GM12878 (cell line): ENCODE results near the gene MANBA. TPM values are rescaled to one million over a fixed set of nuclear protein-coding genes. Genes with fewer than 3 reads are reported as not detected.
A peak's percentile ranks its signal among the peaks of the same experiment; 100 is the strongest.

Source experiments
- ATAC-seq: fragments of 200-7000 bp; cut with Tn5 transposase; 3 replicates; pipeline ENCODE4 v1.9.1; 2020; ENCODE audit warnings: mild to moderate bottlenecking, moderate library complexity
- BruUV-seq: library from RNA; stranded (reverse); fragments of 400-500 nt; replicated peaks from 2 replicates; lab custom pipeline; 2021; lab: Mats Ljungman, UMichigan
- CTCF ChIA-PET: fragments of 300-600 bp; sonication (Branson Sonifier 250); formaldehyde crosslinking; extraction: SDS; loops from one replicate; lab custom pipeline; 2021; ENCODE audit warnings: inconsistent platforms; lab: Yijun Ruan, JAX
- POLR2A ChIA-PET: fragments of 350-600 bp; formaldehyde crosslinking; extraction: SDS; loops from one replicate; lab custom pipeline; 2021; ENCODE audit warnings: inconsistent platforms; lab: Charles Lee
- RAD21 ChIA-PET: fragments of 300-600 bp; sonication (Branson Sonifier 250); formaldehyde crosslinking; loops from one replicate; lab custom pipeline; 2023; ENCODE audit warnings: antibody characterized with exemption; ENCODE audit not compliant: unreplicated experiment; lab: Charles Lee
- SMC1A ChIA-PET: fragments of 300-600 bp; sonication (Branson Sonifier 250); formaldehyde crosslinking; loops from one replicate; lab custom pipeline; 2023; ENCODE audit not compliant: unreplicated experiment, uncharacterized antibody; lab: Charles Lee
- DNase-seq: peaks from one replicate; pipeline ENCODE4 v3.0.0-alpha.2; 2011; ENCODE audit warnings: low read depth, low spot score
- FAIRE-seq: peaks from 3 replicates; lab custom pipeline; 2011; peaks lifted over from hg19 to GRCh38; lab: Jason Lieb, UNC
- H2AFZ ChIP-seq: 2 replicates; pipeline ENCODE4 v1.6.0; 2011; ENCODE audit warnings: low read depth, low read length, control low read depth; ENCODE audit not compliant: control insufficient read depth
- H3K27ac ChIP-seq: 2 replicates; pipeline ENCODE4 v1.5.1; 2011; ENCODE audit warnings: control low read depth; ENCODE audit not compliant: control insufficient read depth, insufficient read depth
- H3K27me3 ChIP-seq, 2 experiments: replicated peaks in 1 of 2; 2 replicates each; pipeline versions ENCODE4 v1.6.0 to v1.6.1; 2011; ENCODE audit warnings: low read length in 1 of 2; ENCODE audit not compliant: control insufficient read depth in 2 of 2, insufficient read depth in 2 of 2
- H3K36me3 ChIP-seq, 2 experiments: 2 replicates each; pipeline ENCODE4 v1.5.1; 2011; ENCODE audit warnings: low read length in 1 of 2; ENCODE audit not compliant: control insufficient read depth in 2 of 2, insufficient read depth in 2 of 2
- H3K4me1 ChIP-seq: 2 replicates; pipeline ENCODE4 v1.6.1; 2011; ENCODE audit warnings: mild to moderate bottlenecking, low read length, moderate library complexity, mixed read lengths; ENCODE audit not compliant: control insufficient read depth, insufficient read depth
- H3K4me2 ChIP-seq: 2 replicates; pipeline ENCODE4 v1.6.0; 2011; ENCODE audit warnings: control low read depth; ENCODE audit not compliant: control insufficient read depth, insufficient read depth
- H3K4me3 ChIP-seq: fragments of 200-600 bp; sonication (generic); 2 replicates; pipeline ENCODE4 v1.5.1; 2016
- H3K79me2 ChIP-seq: 2 replicates; pipeline ENCODE4 v1.6.0; 2011; ENCODE audit warnings: low read length; ENCODE audit not compliant: control insufficient read depth, insufficient read depth
- H3K9ac ChIP-seq: 2 replicates; pipeline ENCODE4 v1.8.0; 2011; ENCODE audit warnings: low read length, control low read depth, mixed read lengths; ENCODE audit not compliant: control insufficient read depth, insufficient read depth
- H3K9me3 ChIP-seq: replicated peaks from 3 replicates; pipeline ENCODE4 v1.5.1; 2011; ENCODE audit warnings: mild to moderate bottlenecking, low read length; ENCODE audit not compliant: control insufficient read depth, insufficient read depth
- H4K20me1 ChIP-seq: 2 replicates; pipeline ENCODE4 v1.6.0; 2011; ENCODE audit not compliant: control insufficient read depth, insufficient read depth
- HDAC6 ChIP-seq: fragments of 200-600 bp; sonication (generic); IDR thresholded peaks from one replicate; pipeline ENCODE4 v1.8.0; 2017; ENCODE audit warnings: antibody characterized with exemption; ENCODE audit not compliant: unreplicated experiment
- JUNB ChIP-seq: IDR thresholded peaks from 2 replicates; pipeline ENCODE4 v1.6.1; 2016; ENCODE audit warnings: antibody characterized with exemption, mild to moderate bottlenecking
- MTA3 ChIP-seq: IDR thresholded peaks from 2 replicates; pipeline ENCODE4 v1.6.1; 2012; ENCODE audit warnings: low read length, inconsistent platforms, borderline replicate concordance
- NR2C1 ChIP-seq: fragments of 450-650 bp; IDR thresholded peaks from 2 replicates; pipeline ENCODE4 v1.6.1; 2017; ENCODE audit warnings: antibody characterized with exemption, mild to moderate bottlenecking, moderate library complexity
- RUNX3 ChIP-seq: IDR thresholded peaks from 2 replicates; pipeline ENCODE4 v1.6.1; 2012; ENCODE audit warnings: low read length, inconsistent platforms
- ZNF274 ChIP-seq: IDR thresholded peaks from one replicate; pipeline ENCODE4 v1.8.0; 2011; ENCODE audit not compliant: insufficient read length, insufficient read depth
- WGBS: methylation state at CpG from one replicate; pipeline ENCODE4 v1.1.6; 2016; ENCODE audit warnings: low lambda C conversion rate; ENCODE audit not compliant: insufficient replicate concordance, insufficient coverage; ENCODE audit errors: missing lambda C conversion rate; 5-methylcytosine and 5-hydroxymethylcytosine counted together
- in situ Hi-C: fragments of 300-500 bp; cut with MboI; formaldehyde crosslinking; loops from 9 replicates; pipeline ENCODE4 v1.14.3; 2018; ENCODE audit warnings: mixed read lengths
- intact Hi-C: fragments of 100-400 bp; cut with micrococcal nuclease; formaldehyde crosslinking; loops from one replicate; pipeline ENCODE4 v1.14.2; 2022; ENCODE audit not compliant: unreplicated experiment
- polyA plus RNA-seq, 11 experiments: library from polyadenylated mRNA; depleted of rRNA in 4 of 11; unstranded in 6 of 11; stranded (reverse) in 5 of 11; fragments of >200 nt; fragmentation: Nextera tagmentation in 4 of 11; fragmentation: Illumina TruSeq in 1 of 11; extraction: Ambion mirVana in 4 of 11; extraction: Trizol in 1 of 11; gene quantifications; 1 replicate in 1 of 11; 2 replicates in 10 of 11; pipeline versions ENCODE4 v1.2.1 to v1.2.3, GENCODE V29; 2011 to 2016; ENCODE audit warnings: inconsistent platforms in 2 of 11, missing spikeins in 2 of 11, low read depth in 1 of 11
- total RNA-seq, 4 experiments: library from RNA; depleted of rRNA in 3 of 4; stranded (reverse); fragments of >200 nt in 3 of 4; fragmentation: Illumina TruSeq in 1 of 4; extraction: Trizol in 1 of 4; gene quantifications; 2 replicates each; pipeline versions ENCODE4 v1.2.1 to v1.2.3, GENCODE V29; 2013 to 2021
- TF ChIP-seq, protein P1 (sequence below): fragments of 450-650 bp; IDR thresholded peaks from 2 replicates; pipeline ENCODE4 v1.6.1; 2016; ENCODE audit warnings: mild to moderate bottlenecking
- TF ChIP-seq, protein P2 (sequence below): fragments of 450-650 bp; IDR thresholded peaks from 2 replicates; pipeline ENCODE4 v1.6.1; 2016; ENCODE audit warnings: mild to moderate bottlenecking
- TF ChIP-seq, protein P3 (sequence below): fragments of 450-650 bp; IDR thresholded peaks from 2 replicates; pipeline ENCODE4 v1.6.1; 2018; ENCODE audit warnings: borderline replicate concordance, mild to moderate bottlenecking; ENCODE audit not compliant: partially characterized antibody

The MANBA gene
- total and polyA plus RNA-seq, 10 of the 15 experiments (the other 5 are each of a cell fraction or from before 2014, with no cell fraction given) = 3.8 to 19.0 (median 12.5) TPM

DNA sequence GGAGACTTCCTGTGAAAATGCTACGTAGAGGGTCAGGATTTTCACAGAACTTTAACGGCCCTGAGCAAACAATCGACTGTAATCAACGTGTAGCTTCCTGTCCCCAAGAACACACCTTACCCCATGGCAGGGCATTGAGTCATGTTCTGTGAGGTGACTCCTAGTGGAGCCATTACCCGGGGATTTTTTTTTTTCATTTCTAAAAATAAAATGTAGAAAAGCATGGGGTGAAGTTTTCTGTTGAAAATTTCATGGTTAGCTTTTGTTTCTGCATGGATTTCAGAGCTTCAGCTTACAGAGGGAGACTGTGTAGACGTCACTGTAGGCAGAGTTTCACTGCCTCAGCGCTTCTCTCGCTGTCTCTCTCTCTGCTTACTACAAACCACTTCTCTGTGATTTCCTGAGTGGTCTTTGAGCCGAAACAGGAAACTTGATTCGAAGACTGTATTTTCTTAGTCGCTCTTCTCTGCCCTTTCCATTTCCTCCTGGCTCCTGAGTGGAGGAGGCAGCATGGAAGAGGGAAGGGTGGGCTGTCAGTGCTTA is 147.9 kb downstream of the MANBA start:
- Histone ChIP-seq H3K79me2 (no peaks in the 10 kb centered on the region), H3K9ac (no peak overlapping the region), H3K27ac (no peak overlapping the region), H3K4me3 (no peak overlapping the region), H4K20me1 (no peaks in the 10 kb centered on the region), H3K36me3 (peaks cover 34 to 46% of the 10 kb centered on the region in 2 experiments), H3K4me1 (no peaks in the 10 kb centered on the region)
- no TSS peak for BruUV-seq
- ATAC-seq = peak; percentile 43
- in situ Hi-C loops = no loop called here
- SMC1A ChIA-PET = interaction anchor here (0.8 to 3.8 kb wide), 5 partner anchors 8 to 396 kb away, joined by 3 to 20 read pairs (median 4); no protein-coding TSS in a partner anchor
- no peak for TF ChIP-seq JUNB
- TF ChIP-seq, protein P1, sequence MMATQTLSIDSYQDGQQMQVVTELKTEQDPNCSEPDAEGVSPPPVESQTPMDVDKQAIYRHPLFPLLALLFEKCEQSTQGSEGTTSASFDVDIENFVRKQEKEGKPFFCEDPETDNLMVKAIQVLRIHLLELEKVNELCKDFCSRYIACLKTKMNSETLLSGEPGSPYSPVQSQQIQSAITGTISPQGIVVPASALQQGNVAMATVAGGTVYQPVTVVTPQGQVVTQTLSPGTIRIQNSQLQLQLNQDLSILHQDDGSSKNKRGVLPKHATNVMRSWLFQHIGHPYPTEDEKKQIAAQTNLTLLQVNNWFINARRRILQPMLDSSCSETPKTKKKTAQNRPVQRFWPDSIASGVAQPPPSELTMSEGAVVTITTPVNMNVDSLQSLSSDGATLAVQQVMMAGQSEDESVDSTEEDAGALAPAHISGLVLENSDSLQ = no peak
- TF ChIP-seq NR2C1 = no peak
- TF ChIP-seq HDAC6 = no peak
- TF ChIP-seq, all 136 proteins: peak for 0
- DNase-seq = no peak
- H3K9me3 ChIP-seq = no peaks in the 10 kb centered on the region
- H3K4me2 ChIP-seq = no peak overlapping the region
- RAD21 ChIA-PET = interaction anchor here (0.8 kb wide), 1 partner anchor 272 kb away, joined by 3 read pairs; no protein-coding TSS in a partner anchor
- H2AFZ ChIP-seq = no peak overlapping the region
- POLR2A ChIA-PET = no interaction called here
- H3K27me3 ChIP-seq = no peaks in the 10 kb centered on the region
- FAIRE-seq = no peak
- 43% methylated on average over 11 of the region's 11 CpGs for WGBS
- intact Hi-C loops = no loop called here
- CTCF ChIA-PET = interaction anchor here (0.6 to 2.5 kb wide), 5 partner anchors 10 to 487 kb away, joined by 3 to 6 read pairs (median 3); no protein-coding TSS in a partner anchor

DNA sequence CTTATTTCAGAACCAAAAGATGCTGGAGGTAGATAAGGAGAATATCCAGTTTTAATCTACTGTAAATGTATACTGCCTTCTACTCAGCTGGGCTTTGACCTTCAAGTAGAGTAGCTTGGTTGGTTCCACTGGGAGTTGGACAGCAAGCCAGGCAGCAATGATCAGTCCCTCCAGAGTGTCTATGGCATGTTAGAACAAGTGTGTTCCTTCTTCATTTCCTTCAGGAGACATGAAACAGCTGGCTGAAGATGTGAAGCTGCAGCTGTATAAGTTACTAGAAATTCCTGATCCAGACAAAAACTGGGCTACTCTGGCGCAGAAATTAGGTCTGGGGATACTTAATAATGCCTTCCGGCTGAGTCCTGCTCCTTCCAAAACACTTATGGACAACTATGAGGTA is 148.6 kb downstream of the MANBA start:
- in situ Hi-C loops = no loop called here
- ChIA-PET RAD21 (interaction anchor here (0.8 to 1.7 kb wide), 2 partner anchors 164 to 271 kb away, joined by 3 to 4 read pairs; no protein-coding TSS in a partner anchor), POLR2A (no interaction called here), CTCF (interaction anchor here (0.7 to 2.5 kb wide), 5 partner anchors 10 to 488 kb away, joined by 3 to 6 read pairs (median 3); no protein-coding TSS in a partner anchor), SMC1A (interaction anchor here (0.8 to 3.8 kb wide), 5 partner anchors 9 to 397 kb away, joined by 3 to 20 read pairs (median 4); no protein-coding TSS in a partner anchor)
- no peak overlapping the region for H3K4me2 ChIP-seq
- 100% methylated on average over 2 of the region's 2 CpGs for WGBS
- intact Hi-C loops = no loop called here
- no peaks in the 10 kb centered on the region for H3K9me3 ChIP-seq
- H3K36me3 ChIP-seq = peaks cover 39 to 51% of the 10 kb centered on the region in 2 experiments
- BruUV-seq = no TSS peak
- no peak overlapping the region for H2AFZ ChIP-seq
- no peak overlapping the region for H3K27ac ChIP-seq
- FAIRE-seq = no peak
- no peaks in the 10 kb centered on the region for H3K27me3 ChIP-seq
- ATAC-seq = no peak
- H4K20me1 ChIP-seq = no peaks in the 10 kb centered on the region
- DNase-seq = no peak
- H3K4me1 ChIP-seq = no peaks in the 10 kb centered on the region
- H3K4me3 ChIP-seq = no peak overlapping the region
- H3K9ac ChIP-seq = no peak overlapping the region
- no peaks in the 10 kb centered on the region for H3K79me2 ChIP-seq
- no peak for TF ChIP-seq ZNF274
- TF ChIP-seq MTA3 = no peak
- TF ChIP-seq RUNX3 = no peak
- TF ChIP-seq, protein P2, sequence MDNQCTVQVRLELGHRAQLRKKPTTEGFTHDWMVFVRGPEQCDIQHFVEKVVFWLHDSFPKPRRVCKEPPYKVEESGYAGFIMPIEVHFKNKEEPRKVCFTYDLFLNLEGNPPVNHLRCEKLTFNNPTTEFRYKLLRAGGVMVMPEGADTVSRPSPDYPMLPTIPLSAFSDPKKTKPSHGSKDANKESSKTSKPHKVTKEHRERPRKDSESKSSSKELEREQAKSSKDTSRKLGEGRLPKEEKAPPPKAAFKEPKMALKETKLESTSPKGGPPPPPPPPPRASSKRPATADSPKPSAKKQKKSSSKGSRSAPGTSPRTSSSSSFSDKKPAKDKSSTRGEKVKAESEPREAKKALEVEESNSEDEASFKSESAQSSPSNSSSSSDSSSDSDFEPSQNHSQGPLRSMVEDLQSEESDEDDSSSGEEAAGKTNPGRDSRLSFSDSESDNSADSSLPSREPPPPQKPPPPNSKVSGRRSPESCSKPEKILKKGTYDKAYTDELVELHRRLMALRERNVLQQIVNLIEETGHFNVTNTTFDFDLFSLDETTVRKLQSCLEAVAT = no peak
- TF ChIP-seq, protein P3, sequence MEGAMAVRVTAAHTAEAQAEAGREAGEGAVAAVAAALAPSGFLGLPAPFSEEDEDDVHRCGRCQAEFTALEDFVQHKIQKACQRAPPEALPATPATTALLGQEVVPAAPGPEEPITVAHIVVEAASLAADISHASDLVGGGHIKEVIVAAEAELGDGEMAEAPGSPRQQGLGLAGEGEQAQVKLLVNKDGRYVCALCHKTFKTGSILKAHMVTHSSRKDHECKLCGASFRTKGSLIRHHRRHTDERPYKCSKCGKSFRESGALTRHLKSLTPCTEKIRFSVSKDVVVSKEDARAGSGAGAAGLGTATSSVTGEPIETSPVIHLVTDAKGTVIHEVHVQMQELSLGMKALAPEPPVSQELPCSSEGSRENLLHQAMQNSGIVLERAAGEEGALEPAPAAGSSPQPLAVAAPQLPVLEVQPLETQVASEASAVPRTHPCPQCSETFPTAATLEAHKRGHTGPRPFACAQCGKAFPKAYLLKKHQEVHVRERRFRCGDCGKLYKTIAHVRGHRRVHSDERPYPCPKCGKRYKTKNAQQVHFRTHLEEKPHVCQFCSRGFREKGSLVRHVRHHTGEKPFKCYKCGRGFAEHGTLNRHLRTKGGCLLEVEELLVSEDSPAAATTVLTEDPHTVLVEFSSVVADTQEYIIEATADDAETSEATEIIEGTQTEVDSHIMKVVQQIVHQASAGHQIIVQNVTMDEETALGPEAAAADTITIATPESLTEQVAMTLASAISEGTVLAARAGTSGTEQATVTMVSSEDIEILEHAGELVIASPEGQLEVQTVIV = no peak
